HepG2 (cell line): ENCODE measurements around the gene HYAL1. TPM values are rescaled to one million over a fixed set of nuclear protein-coding genes. Genes with fewer than 3 reads are reported as not detected.

Source experiments
- DZIP1 ChIP-seq: sonication (generic); formaldehyde crosslinking; IDR thresholded peaks from 2 replicates; pipeline ENCODE4 v1.5.0; 2020; ENCODE audit warnings: mild to moderate bottlenecking, missing genetic modification reagents
- E2F2 ChIP-seq: sonication (generic); formaldehyde crosslinking; IDR thresholded peaks from 2 replicates; pipeline ENCODE4 v1.4.0; 2020; ENCODE audit warnings: missing genetic modification reagents, borderline replicate concordance
- FOXJ3 ChIP-seq: sonication (generic); formaldehyde crosslinking; IDR thresholded peaks from 2 replicates; pipeline ENCODE4 v1.4.0; 2020; ENCODE audit warnings: missing genetic modification reagents, mild to moderate bottlenecking, borderline replicate concordance
- HOMEZ ChIP-seq: IDR thresholded peaks from 2 replicates; pipeline ENCODE4 v1.6.1; 2016; ENCODE audit warnings: low read depth
- JUN ChIP-seq: sonication (generic); formaldehyde crosslinking; IDR thresholded peaks from 2 replicates; pipeline ENCODE4 v1.4.0; 2020; ENCODE audit warnings: mild to moderate bottlenecking, missing genetic modification reagents
- KAT8 ChIP-seq: IDR thresholded peaks from 2 replicates; pipeline ENCODE4 v1.6.1; 2016; ENCODE audit warnings: missing genetic modification reagents, missing compliant biosample characterization
- PAX8 ChIP-seq: sonication (generic); formaldehyde crosslinking; IDR thresholded peaks from 2 replicates; pipeline ENCODE4 v1.8.0; 2022; ENCODE audit warnings: mild to moderate bottlenecking, missing genetic modification reagents, borderline replicate concordance
- SPEN ChIP-seq: sonication (generic); formaldehyde crosslinking; IDR thresholded peaks from 2 replicates; pipeline ENCODE4 v1.5.1; 2020; ENCODE audit warnings: low read depth, mild to moderate bottlenecking, missing genetic modification reagents
- SRSF1 ChIP-seq: fragments of 200-400 bp; formaldehyde crosslinking; optimal IDR thresholded peaks from 2 replicates; pipeline ENCODE3; 2017; ENCODE audit warnings: mild to moderate bottlenecking, low read depth, low read length, moderate library complexity
- TAF1 ChIP-seq: sonication (generic); formaldehyde crosslinking; IDR thresholded peaks from 2 replicates; pipeline ENCODE4 v1.4.0; 2020; ENCODE audit warnings: missing genetic modification reagents
- TMF1 ChIP-seq: sonication (generic); formaldehyde crosslinking; IDR thresholded peaks from 2 replicates; pipeline ENCODE4 v1.8.1; 2022; ENCODE audit warnings: low read depth, missing genetic modification reagents
- ZFX ChIP-seq: sonication (generic); formaldehyde crosslinking; IDR thresholded peaks from 2 replicates; pipeline ENCODE4 v1.4.0; 2020; ENCODE audit warnings: mild to moderate bottlenecking, low read depth, missing genetic modification reagents, moderate library complexity
- ZNF263 ChIP-seq: sonication (generic); formaldehyde crosslinking; IDR thresholded peaks from 2 replicates; pipeline ENCODE4 v1.4.0; 2020; ENCODE audit warnings: missing genetic modification reagents
- ZNF326 ChIP-seq: sonication (generic); formaldehyde crosslinking; IDR thresholded peaks from 2 replicates; pipeline ENCODE4 v1.4.0; 2020; ENCODE audit warnings: missing genetic modification reagents, borderline replicate concordance
- ZNF574 ChIP-seq: sonication (generic); formaldehyde crosslinking; IDR thresholded peaks from 2 replicates; pipeline ENCODE4 v1.4.0; 2020; ENCODE audit warnings: missing genetic modification reagents
- ZNF747 ChIP-seq: sonication (generic); formaldehyde crosslinking; IDR thresholded peaks from 2 replicates; pipeline ENCODE4 v1.8.1; 2023; ENCODE audit warnings: missing genetic modification reagents, mild to moderate bottlenecking, borderline replicate concordance
- ZNF784 ChIP-seq: sonication (generic); formaldehyde crosslinking; IDR thresholded peaks from 2 replicates; pipeline ENCODE4 v1.5.1; 2020; ENCODE audit warnings: missing genetic modification reagents, mild to moderate bottlenecking, borderline replicate concordance
- polyA plus RNA-seq, 8 experiments: library from polyadenylated mRNA; depleted of rRNA in 3 of 8; stranded (reverse) in 7 of 8; unstranded in 1 of 8; fragments of >200 nt; fragmentation: Illumina TruSeq in 4 of 8; extraction: Trizol in 4 of 8; gene quantifications; 2 replicates each; pipeline versions ENCODE4 v1.2.1 to v1.2.3, GENCODE V29; 2011 to 2016; ENCODE audit warnings: low read depth in 4 of 8, missing spikeins in 1 of 8, mixed read lengths in 1 of 8; ENCODE audit not compliant: insufficient read depth in 1 of 8
- total RNA-seq, 5 experiments: library from RNA; depleted of rRNA; stranded (reverse); fragments of >200 nt; fragmentation: Illumina TruSeq; extraction: Trizol; gene quantifications; 2 replicates each; pipeline ENCODE4 v1.2.3, GENCODE V29; 2016; ENCODE audit warnings: low read depth in 1 of 5

The HYAL1 gene
- total and polyA plus RNA-seq, 2 of the 13 experiments (the other 11 are each of a cell fraction or from before 2014, with no cell fraction given), result 76.5 to 193 TPM

- TF ChIP-seq DZIP1 (CRISPR knock-in tag) (no peak), SRSF1 (peak; percentile 88), JUN (CRISPR knock-in tag) (no peak), HOMEZ (CRISPR knock-in tag) (0 out of 2 replicates have a peak, but pooled peaks have one; percentile 10), SPEN (peak; percentile 61), ZFX (CRISPR knock-in tag) (peak; percentile 39; the same call in 1 of the 2 replicates), ZNF326 (no peak), TMF1 (0 out of 2 replicates have a peak, but pooled peaks have one; percentile 61), E2F2 (CRISPR knock-in tag) (no peak), FOXJ3 (CRISPR knock-in tag) (no peak), ZNF784 (no peak), ZNF747 (CRISPR knock-in tag) (peak; percentile 65; the same call in 1 of the 2 replicates), PAX8 (no peak), KAT8 (peak; percentile 18; the same call in 1 of the 2 replicates), ZNF263 (peak; percentile 87), ZNF574 (CRISPR knock-in tag) (0 out of 2 replicates have a peak, but pooled peaks have one; percentile 13), TAF1 (peak; percentile 74)
Observed at GRCh38 chr3:50268703-50269451, 34.5 kb downstream of the HYAL1 start, which contains the start of gene SEMA3B (continued).
